ENCODE results near the gene SHD.

SHD gene

GRCh38 chr19:4297901-4298809, 19.1 kb downstream of the SHD start:
- DNase-seq (ENCODE audit: low read depth), result peak; percentile 39
- no peak overlapping the region for H3K4me3 ChIP-seq (ENCODE audit: low read length)
- TF ChIP-seq, protein P1, sequence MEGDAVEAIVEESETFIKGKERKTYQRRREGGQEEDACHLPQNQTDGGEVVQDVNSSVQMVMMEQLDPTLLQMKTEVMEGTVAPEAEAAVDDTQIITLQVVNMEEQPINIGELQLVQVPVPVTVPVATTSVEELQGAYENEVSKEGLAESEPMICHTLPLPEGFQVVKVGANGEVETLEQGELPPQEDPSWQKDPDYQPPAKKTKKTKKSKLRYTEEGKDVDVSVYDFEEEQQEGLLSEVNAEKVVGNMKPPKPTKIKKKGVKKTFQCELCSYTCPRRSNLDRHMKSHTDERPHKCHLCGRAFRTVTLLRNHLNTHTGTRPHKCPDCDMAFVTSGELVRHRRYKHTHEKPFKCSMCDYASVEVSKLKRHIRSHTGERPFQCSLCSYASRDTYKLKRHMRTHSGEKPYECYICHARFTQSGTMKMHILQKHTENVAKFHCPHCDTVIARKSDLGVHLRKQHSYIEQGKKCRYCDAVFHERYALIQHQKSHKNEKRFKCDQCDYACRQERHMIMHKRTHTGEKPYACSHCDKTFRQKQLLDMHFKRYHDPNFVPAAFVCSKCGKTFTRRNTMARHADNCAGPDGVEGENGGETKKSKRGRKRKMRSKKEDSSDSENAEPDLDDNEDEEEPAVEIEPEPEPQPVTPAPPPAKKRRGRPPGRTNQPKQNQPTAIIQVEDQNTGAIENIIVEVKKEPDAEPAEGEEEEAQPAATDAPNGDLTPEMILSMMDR (IDR thresholded peaks at IDR 0.05; ENCODE audit: insufficient read depth, low read depth, low read length, missing control alignments), result no peak

- TF ChIP-seq, protein P1 (IDR thresholded peaks at IDR 0.05; ENCODE audit: insufficient read depth, low read depth, low read length, missing control alignments), result no peak
- no peak overlapping the region for H3K4me3 ChIP-seq (ENCODE audit: low read length)
- DNase-seq (ENCODE audit: low read depth), result no peak
These were observed 19.9 kb downstream of the SHD start for GRCh38 chr19:4298810-4299550.

GRCh38 chr19:4300589-4300988, 21.5 kb downstream of the SHD start:
- no peak overlapping the region for H3K4me3 ChIP-seq (ENCODE audit: low read length)
- TF ChIP-seq, protein P1 (IDR thresholded peaks at IDR 0.05; ENCODE audit: insufficient read depth, low read depth, low read length, missing control alignments), result no peak
- no peak for DNase-seq (ENCODE audit: low read depth)

DNA sequence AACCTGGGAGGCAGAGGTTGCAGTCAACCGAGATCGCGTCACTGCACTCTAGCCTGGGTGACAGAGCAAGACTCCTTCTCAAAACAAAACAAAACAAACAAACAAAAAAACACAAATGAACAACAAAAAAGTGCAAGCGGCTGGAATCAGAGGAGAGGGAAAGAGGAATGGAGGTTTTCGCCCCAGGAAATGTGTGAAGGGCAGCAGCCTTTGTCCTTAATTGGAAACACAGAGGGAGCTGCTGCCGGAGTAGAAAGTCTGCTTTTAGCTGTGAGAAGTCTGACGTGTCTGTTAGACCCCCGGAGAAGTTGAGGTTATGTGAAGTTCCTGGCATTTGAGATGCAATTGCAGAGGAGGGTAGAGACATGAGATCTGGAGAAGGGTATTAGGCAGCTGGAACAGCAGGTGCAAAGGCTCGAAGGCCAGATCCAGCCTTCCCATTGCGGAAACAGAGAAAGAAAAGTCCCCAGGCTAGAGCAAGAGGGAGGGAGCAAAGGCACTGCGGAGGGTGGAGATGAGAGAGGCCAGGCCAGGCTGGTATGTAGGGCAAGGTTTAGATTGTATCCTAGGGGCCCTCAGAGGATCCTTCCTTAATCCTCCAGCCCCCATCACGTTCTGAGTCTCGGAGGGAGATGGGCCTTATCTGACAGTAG, 22.6 kb downstream of the SHD start:
- TF ChIP-seq, protein P1 (IDR thresholded peaks at IDR 0.05; ENCODE audit: insufficient read depth, low read depth, low read length, missing control alignments), result no peak
- DNase-seq (ENCODE audit: low read depth), result no peak
- H3K4me3 ChIP-seq (ENCODE audit: low read length), result no peak overlapping the region

DNA sequence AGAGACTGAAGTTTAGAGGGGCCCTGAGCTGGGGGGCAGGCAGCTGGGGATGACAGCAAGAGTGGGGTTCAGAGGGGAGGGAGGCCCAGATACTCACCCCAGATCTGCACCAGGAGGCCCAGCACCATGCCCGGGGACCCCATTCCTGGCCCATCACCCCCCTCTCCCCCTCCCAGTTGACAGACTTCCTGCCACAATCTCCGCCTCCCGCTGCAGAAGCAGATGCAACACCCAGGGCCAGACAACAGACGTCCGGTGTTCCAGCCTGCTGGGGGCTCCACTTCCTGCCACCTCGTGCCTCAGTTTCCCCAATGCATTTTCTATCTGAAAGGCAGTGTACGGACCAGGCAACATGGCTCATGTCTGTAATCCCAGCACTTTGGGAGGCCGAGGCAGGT, 23.2 kb downstream of the SHD start, which contains the start of gene TMIGD2:
Gene TMIGD2 (minus strand): TSS at position 147 of the 398 bp plus-strand sequence. CDS start 4 bp downstream, at position 143.
- TF ChIP-seq, protein P1 (IDR thresholded peaks at IDR 0.05; ENCODE audit: insufficient read depth, low read depth, low read length, missing control alignments), result no peak
- H3K4me3 ChIP-seq (ENCODE audit: low read length), result no peak within 1 kb of the TSS
- DNase-seq (ENCODE audit: low read depth), result no peak

- TF ChIP-seq, protein P1 (IDR thresholded peaks at IDR 0.05; ENCODE audit: insufficient read depth, low read depth, low read length, missing control alignments), result no peak
- DNase-seq (ENCODE audit: low read depth), result no peak
- H3K4me3 ChIP-seq (ENCODE audit: low read length), result no peak overlapping the region
These were observed 24.9 kb downstream of the SHD start for GRCh38 chr19:4303819-4304537.
